ENCODE data around the gene MSTO1.

- TF ChIP-seq CTCF (IDR thresholded peaks at IDR 0.05): no peak
- no peak for TF ChIP-seq POLR2A (IDR thresholded peaks at IDR 0.05)
These were observed 11.1 kb upstream of the MSTO1 start for GRCh38 chr1:155598842-155599331.

All from Peyer's patch (tissue), 4 donors.